Measurements from ENCODE around the gene MPDZ.

The MPDZ gene

DNA sequence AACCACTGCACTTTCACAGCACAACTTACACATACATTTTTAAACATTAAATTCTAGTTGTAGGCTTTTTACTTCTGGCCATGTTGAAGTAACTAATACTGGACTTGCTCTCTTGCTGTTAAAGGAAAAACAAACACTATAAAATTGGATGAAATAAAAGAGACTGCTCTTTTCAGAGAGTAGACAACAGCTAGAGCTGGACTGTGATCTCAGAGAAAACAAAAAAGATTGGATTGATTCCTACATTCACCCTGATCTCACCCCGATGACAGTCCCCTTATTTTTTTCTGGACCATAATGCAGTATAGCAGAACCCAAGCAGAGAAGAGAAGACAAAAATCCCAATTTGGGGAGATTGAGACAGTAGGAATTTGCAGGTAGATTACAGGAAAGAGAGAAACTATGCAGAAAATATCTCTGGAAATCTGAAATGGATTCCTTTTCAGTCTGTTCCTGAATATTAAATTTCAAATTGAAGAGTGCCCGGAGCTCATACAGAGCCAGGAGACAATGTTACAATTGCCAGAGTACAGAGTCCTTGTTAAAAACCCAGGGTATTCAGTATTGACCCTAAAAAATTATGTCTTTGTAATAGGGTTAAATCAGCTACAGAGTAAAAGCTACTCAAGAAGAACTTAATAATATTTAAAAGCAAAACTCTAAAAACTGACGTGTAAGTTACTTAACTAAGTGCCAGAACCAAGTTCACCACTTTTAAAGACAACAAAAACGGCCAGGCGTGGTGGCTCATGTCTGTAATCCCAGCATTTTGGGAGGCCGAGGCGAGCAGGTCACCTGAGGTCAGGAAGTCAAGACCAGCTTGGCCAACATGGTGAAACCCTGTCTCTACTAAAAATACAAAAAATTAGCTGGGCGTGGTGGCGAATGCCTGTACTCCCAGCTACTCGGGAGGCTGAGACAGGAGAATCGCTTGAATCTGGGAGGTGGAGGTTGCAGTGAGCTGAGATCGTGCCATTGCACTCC lies 208.6 kb downstream of the MPDZ start:
- DNase-seq: no peak

DNA sequence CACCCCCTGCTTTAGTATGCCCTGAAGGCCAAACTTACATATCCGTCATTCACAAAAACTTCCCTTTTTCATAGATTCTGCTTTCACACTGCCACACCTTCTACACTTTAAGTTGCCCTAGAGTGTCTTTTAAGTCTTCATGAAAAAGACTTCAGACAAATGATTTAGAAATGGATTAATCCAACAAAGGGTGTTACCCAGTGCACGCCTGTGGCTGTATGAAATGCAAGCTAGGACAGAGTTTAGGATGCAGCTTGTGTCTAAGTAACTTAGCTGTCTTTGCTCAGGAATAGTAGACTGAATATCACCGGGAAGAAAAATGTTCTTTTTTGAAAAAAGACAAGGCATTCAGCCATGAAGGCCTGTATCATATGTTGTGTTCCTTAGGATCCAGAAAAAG lies 210.0 kb downstream of the MPDZ start:
- no peak for DNase-seq

DNA sequence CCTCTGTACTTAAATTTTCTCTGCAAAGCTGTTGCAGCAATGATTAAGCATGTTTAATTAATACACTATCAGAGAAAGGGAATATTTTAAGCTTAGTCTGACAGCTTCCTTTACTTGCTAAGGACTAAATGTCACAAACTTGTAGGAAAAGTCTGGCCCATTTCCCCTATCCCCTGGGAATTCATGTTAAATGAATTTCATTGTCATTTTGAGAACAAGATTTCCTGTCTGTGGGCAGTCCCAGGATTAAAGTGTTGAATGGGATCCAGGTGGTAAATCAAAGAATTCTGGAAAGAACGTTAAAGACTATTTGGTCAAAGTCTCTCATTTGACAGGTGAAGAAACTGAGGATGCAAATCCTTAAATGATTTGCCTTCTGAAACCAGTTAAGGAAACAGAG lies 214.8 kb downstream of the MPDZ start:
- DNase-seq: no peak

DNA sequence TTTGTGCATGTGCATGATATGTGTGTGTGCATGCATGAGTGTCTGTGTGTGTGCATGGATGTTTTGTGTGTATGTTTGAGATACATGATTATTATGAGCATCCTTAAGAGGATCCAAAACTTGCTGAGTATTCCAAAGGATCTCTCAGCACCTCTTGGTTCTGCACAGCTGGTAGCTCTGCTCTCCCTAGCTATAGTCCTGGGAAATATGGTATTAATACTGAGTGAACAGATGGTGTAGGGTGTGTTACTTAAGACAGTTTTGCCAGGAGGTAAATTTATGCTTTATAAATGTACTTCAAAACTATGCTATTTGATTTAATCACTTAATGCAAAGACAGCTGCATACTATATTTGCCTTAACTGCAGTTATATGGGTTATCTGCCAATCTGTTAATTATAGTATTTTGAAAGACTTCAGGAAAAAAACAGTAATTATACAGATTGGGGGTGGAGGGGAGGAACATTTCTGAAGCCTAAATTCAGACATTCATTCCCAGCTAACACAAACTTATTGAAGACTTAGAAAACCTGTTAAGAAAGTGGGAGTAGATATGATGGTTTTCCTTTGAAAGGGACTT lies 215.5 kb downstream of the MPDZ start:
- no peak for DNase-seq

DNA sequence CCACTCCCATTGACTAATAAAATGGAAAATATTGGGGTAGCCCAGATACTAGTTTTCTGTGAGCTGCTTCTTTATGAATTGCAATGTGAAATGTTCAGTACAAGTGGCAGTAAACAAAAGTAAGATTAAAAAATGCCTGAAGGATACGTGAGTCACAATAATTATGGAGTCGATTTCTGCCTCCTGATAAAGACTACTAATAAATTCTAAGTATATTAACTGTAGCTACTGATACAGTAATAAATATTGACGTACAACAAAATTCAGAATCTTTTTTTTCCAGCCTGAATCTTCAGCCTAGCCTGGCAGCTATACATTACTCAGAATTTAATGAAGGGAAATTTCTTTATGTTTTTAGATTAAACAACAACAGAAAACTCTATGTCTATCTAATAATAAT lies 218.1 kb downstream of the MPDZ start:
- DNase-seq: no peak
